Neural progenitor cell (in vitro differentiated cells): ENCODE data around the gene BPIFB6. TPM values are rescaled to one million over a fixed set of nuclear protein-coding genes. Genes with fewer than 3 reads are reported as not detected.
A peak's percentile ranks its signal among the peaks of the same experiment; 100 is the strongest.

Source experiments
- DNase-seq: peaks from one replicate; pipeline ENCODE4 v3.0.0-alpha.2; 2016; ENCODE audit warnings: low spot score
- H2AFZ ChIP-seq: fragments of 200-600 bp; sonication (generic); replicated peaks from 2 replicates; pipeline ENCODE4 v1.6.1; 2016; ENCODE audit warnings: antibody characterized with exemption
- H3F3A ChIP-seq: fragments of 200-600 bp; sonication (generic); 2 replicates; pipeline ENCODE4 v1.6.1; 2016; ENCODE audit warnings: antibody characterized with exemption, low read depth
- H3K27ac ChIP-seq: fragments of 200-600 bp; sonication (generic); 2 replicates; pipeline ENCODE4 v1.5.1; 2016; ENCODE audit warnings: mild to moderate bottlenecking
- H3K27me3 ChIP-seq: fragments of 200-600 bp; sonication (generic); 2 replicates; pipeline ENCODE4 v1.6.1; 2016; ENCODE audit warnings: mild to moderate bottlenecking, moderate library complexity
- H3K36me3 ChIP-seq: fragments of 200-600 bp; sonication (generic); 2 replicates; pipeline ENCODE4 v1.5.1; 2016
- H3K4me1 ChIP-seq: fragments of 200-600 bp; sonication (generic); 2 replicates; pipeline ENCODE4 v1.6.1; 2016; ENCODE audit warnings: mixed run types
- H3K4me2 ChIP-seq: fragments of 200-600 bp; sonication (generic); 2 replicates; pipeline ENCODE4 v1.6.1; 2016
- H3K4me3 ChIP-seq: fragments of 200-600 bp; sonication (generic); 2 replicates; pipeline ENCODE4 v1.5.1; 2016
- H3K79me2 ChIP-seq: fragments of 200-600 bp; sonication (generic); 2 replicates; pipeline ENCODE4 v1.6.1; 2016; ENCODE audit warnings: low read depth
- H3K9ac ChIP-seq: fragments of 200-600 bp; sonication (generic); 2 replicates; pipeline ENCODE4 v1.6.1; 2016
- H3K9me3 ChIP-seq: fragments of 200-600 bp; sonication (generic); 2 replicates; pipeline ENCODE4 v1.5.1; 2016; ENCODE audit warnings: low read depth
- H4K20me1 ChIP-seq: fragments of 200-600 bp; sonication (generic); 2 replicates; pipeline ENCODE4 v1.6.1; 2016; ENCODE audit warnings: low read depth
- H3K27ac Mint-ChIP-seq: 3 replicates; pipeline ENCODE4 v1.8.0; 2021; ENCODE audit warnings: mixed read lengths
- H3K27me3 Mint-ChIP-seq: 2 replicates; pipeline ENCODE4 v1.8.0; 2022; ENCODE audit warnings: low read depth, mild to moderate bottlenecking, inconsistent platforms, moderate library complexity, mixed read lengths; ENCODE audit not compliant: insufficient read depth
- H3K36me3 Mint-ChIP-seq: 3 replicates; pipeline ENCODE4 v1.8.0; 2021; ENCODE audit warnings: mixed read lengths
- H3K4me1 Mint-ChIP-seq: 3 replicates; pipeline ENCODE4 v1.8.0; 2021; ENCODE audit warnings: mixed read lengths
- H3K4me3 Mint-ChIP-seq: 3 replicates; pipeline ENCODE4 v1.8.0; 2021; ENCODE audit warnings: mild to moderate bottlenecking, moderate library complexity, mixed read lengths
- H3K9me3 Mint-ChIP-seq: 3 replicates; pipeline ENCODE4 v1.8.0; 2020; ENCODE audit warnings: mixed read lengths
- EZH2 ChIP-seq: fragments of 200-600 bp; sonication (generic); IDR thresholded peaks from 2 replicates; pipeline ENCODE4 v1.6.1; 2017; ENCODE audit warnings: antibody characterized with exemption, mild to moderate bottlenecking, moderate library complexity
- EZH2phosphoT487 ChIP-seq: fragments of 200-600 bp; sonication (generic); IDR thresholded peaks from 2 replicates; pipeline ENCODE4 v1.6.1; 2017; ENCODE audit warnings: antibody characterized with exemption
- total RNA-seq: library from RNA; depleted of rRNA; stranded (reverse); fragments of >200 nt; gene quantifications from 2 replicates; pipeline ENCODE4 v1.2.3, GENCODE V29; 2015; ENCODE audit warnings: low replicate concordance
- TF ChIP-seq, protein P1 (sequence below): fragments of 200-600 bp; sonication (generic); IDR thresholded peaks from 2 replicates; pipeline ENCODE4 v1.5.1; 2017; ENCODE audit warnings: antibody characterized with exemption, mild to moderate bottlenecking

Gene BPIFB6
- total RNA-seq, 1 donor from 2014 or later, result not detected

DNA sequence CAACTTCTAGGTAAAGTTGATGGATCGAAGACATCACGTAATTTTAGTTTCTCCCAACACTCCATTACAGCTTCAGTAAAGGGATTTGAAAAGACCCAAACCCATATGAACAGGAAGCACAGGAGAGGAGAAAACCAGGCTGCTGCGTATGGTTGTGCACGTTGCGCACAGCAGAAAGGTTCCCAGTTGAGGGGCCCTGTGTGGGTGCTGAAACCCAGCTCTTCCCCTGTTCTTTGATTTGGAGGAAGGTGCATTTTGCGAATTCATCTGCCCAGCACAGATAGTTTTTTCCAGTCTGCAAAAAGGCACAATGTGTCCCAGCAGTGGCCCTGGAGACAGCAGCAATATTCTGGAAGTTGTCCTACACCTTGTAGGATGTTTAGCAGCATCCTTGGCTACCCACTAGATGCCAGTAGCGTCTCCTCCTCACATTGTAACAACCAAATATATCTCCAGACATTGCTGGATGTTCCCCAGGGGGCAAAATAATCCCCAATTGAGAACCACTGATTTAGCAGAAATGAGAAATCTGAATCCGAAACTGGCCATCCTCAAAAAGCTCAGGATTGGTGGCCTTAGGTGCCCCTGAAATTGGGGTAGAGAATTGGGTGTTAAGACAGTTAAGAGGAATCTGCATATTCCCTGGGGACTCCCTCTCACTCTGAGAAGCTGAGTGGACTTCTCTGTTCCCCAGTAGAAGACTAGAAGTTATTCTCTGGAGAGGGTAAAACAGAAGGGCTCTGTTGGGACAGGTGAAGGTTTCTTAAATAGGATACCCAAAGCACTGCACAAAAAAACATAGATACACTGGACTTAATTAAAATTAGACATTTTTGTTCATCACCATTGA, 39.4 kb upstream of the BPIFB6 start:
- no peak for DNase-seq
- H3F3A ChIP-seq, result no peaks in the 10 kb centered on the region
- peaks cover 9% of the 10 kb centered on the region for H3K9me3 Mint-ChIP-seq
- no peak overlapping the region for H3K4me3 Mint-ChIP-seq
- H3K4me1 Mint-ChIP-seq, result no peaks in the 10 kb centered on the region
- H3K4me3 ChIP-seq, result no peak overlapping the region
- no peaks in the 10 kb centered on the region for H3K27me3 ChIP-seq
- H3K27ac Mint-ChIP-seq, result no peak overlapping the region
- no peaks in the 10 kb centered on the region for H4K20me1 ChIP-seq
- no peaks in the 10 kb centered on the region for H3K36me3 ChIP-seq
- no peak overlapping the region for H3K9ac ChIP-seq
- H2AFZ ChIP-seq, result no peak overlapping the region
- H3K4me2 ChIP-seq, result no peak overlapping the region
- peaks cover 2% of the 10 kb centered on the region for H3K27me3 Mint-ChIP-seq
- TF ChIP-seq EZH2 (no peak), EZH2phosphoT487 (no peak)
- TF ChIP-seq, protein P1, sequence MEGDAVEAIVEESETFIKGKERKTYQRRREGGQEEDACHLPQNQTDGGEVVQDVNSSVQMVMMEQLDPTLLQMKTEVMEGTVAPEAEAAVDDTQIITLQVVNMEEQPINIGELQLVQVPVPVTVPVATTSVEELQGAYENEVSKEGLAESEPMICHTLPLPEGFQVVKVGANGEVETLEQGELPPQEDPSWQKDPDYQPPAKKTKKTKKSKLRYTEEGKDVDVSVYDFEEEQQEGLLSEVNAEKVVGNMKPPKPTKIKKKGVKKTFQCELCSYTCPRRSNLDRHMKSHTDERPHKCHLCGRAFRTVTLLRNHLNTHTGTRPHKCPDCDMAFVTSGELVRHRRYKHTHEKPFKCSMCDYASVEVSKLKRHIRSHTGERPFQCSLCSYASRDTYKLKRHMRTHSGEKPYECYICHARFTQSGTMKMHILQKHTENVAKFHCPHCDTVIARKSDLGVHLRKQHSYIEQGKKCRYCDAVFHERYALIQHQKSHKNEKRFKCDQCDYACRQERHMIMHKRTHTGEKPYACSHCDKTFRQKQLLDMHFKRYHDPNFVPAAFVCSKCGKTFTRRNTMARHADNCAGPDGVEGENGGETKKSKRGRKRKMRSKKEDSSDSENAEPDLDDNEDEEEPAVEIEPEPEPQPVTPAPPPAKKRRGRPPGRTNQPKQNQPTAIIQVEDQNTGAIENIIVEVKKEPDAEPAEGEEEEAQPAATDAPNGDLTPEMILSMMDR, result peak; percentile 6
- no peaks in the 10 kb centered on the region for H3K9me3 ChIP-seq
- no peaks in the 10 kb centered on the region for H3K4me1 ChIP-seq
- no peak overlapping the region for H3K27ac ChIP-seq
- no peaks in the 10 kb centered on the region for H3K36me3 Mint-ChIP-seq
- no peaks in the 10 kb centered on the region for H3K79me2 ChIP-seq

DNA sequence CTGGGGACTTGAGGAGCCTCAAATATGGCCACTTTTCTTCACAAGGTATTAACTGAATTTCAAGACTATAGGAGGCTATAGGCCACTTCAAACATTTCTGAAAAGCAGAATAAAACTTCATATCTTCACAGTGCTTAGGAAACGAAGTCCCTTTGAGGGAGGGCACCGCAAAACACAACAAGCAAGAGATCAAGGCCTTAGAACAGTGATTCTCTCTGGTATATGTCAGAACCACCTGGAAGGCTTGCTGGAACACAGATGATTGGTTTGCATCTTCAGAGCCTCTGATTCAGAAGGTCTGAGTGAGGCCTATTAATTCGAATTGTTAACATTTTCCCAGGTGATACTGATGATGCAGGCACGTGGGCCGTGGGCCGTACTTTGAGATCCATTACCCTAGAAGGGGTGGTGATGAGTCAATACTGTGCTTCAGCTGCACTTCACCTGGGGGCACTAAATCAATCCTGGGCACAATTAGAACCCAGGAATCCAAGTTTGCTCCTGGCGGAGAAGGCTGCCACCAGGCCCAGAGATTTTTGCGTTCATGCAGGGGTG, 37.9 kb upstream of the BPIFB6 start:
- no peaks in the 10 kb centered on the region for H3K36me3 Mint-ChIP-seq
- DNase-seq, result no peak
- H3F3A ChIP-seq, result no peaks in the 10 kb centered on the region
- no peaks in the 10 kb centered on the region for H3K36me3 ChIP-seq
- H3K27me3 ChIP-seq, result no peaks in the 10 kb centered on the region
- no peak for TF ChIP-seq EZH2phosphoT487
- TF ChIP-seq, protein P1, result no peak
- TF ChIP-seq EZH2, result no peak
- H3K9me3 ChIP-seq, result no peaks in the 10 kb centered on the region
- H3K4me3 ChIP-seq, result no peak overlapping the region
- H3K27ac Mint-ChIP-seq, result no peak overlapping the region
- no peak overlapping the region for H2AFZ ChIP-seq
- H3K27ac ChIP-seq, result no peak overlapping the region
- peaks cover 2% of the 10 kb centered on the region for H3K27me3 Mint-ChIP-seq
- H3K4me1 ChIP-seq, result no peaks in the 10 kb centered on the region
- no peak overlapping the region for H3K9ac ChIP-seq
- no peaks in the 10 kb centered on the region for H3K4me1 Mint-ChIP-seq
- H4K20me1 ChIP-seq, result no peaks in the 10 kb centered on the region
- H3K79me2 ChIP-seq, result no peaks in the 10 kb centered on the region
- no peak overlapping the region for H3K4me2 ChIP-seq
- H3K9me3 Mint-ChIP-seq, result peaks cover 9% of the 10 kb centered on the region
- H3K4me3 Mint-ChIP-seq, result no peak overlapping the region

DNA sequence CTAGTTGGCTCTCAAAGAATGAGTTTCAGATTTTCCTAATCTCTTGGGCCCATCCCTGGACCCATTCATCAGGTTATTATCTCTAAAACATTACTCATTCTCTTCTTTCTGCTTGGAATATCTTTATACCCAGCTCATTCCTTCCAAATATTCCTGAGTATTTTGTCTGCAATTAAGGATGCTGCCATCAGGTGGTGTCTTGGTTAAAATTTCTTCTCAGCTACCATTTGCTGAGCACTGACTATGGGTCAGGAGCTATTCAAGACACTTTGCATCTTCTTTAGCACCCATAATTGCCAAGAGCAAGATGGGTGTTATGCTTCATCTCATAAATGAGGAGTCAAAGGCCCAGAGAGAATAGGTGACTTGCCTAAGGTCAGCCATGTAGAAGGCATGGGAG, 35.6 kb upstream of the BPIFB6 start:
- H3K4me3 ChIP-seq, result no peak overlapping the region
- no peaks in the 10 kb centered on the region for H3K27me3 ChIP-seq
- TF ChIP-seq, protein P1, result peak; percentile 47
- TF ChIP-seq EZH2phosphoT487 (no peak), EZH2 (no peak)
- no peak for DNase-seq
- H3K9me3 Mint-ChIP-seq, result peaks cover 9% of the 10 kb centered on the region
- H3K4me1 ChIP-seq, result no peaks in the 10 kb centered on the region
- H3F3A ChIP-seq, result no peaks in the 10 kb centered on the region
- H3K4me3 Mint-ChIP-seq, result no peak overlapping the region
- no peak overlapping the region for H3K9ac ChIP-seq
- no peak overlapping the region for H3K27ac ChIP-seq
- H3K9me3 ChIP-seq, result no peaks in the 10 kb centered on the region
- H3K36me3 ChIP-seq, result no peaks in the 10 kb centered on the region
- H2AFZ ChIP-seq, result no peak overlapping the region
- no peak overlapping the region for H3K27ac Mint-ChIP-seq
- H3K4me1 Mint-ChIP-seq, result peaks cover 4% of the 10 kb centered on the region
- H3K79me2 ChIP-seq, result no peaks in the 10 kb centered on the region
- no peaks in the 10 kb centered on the region for H3K36me3 Mint-ChIP-seq
- no peak overlapping the region for H3K4me2 ChIP-seq
- H4K20me1 ChIP-seq, result no peaks in the 10 kb centered on the region
- H3K27me3 Mint-ChIP-seq, result peaks cover 2% of the 10 kb centered on the region
